GM21423 (cell line): Measurements from ENCODE around the gene CAMTA1.

ENCODE experiments used
- ATAC-seq: cut with Tn5 transposase; IDR thresholded peaks from one replicate; pipeline ENCODE4 v1.9.1; 2021; ENCODE audit warnings: mild to moderate bottlenecking, moderate library complexity; ENCODE audit not compliant: unreplicated experiment

CAMTA1 gene

GRCh38 chr1:7263021-7263960 is 478.0 kb downstream of the CAMTA1 start:
- no peak for ATAC-seq

- no peak for ATAC-seq
These were observed 478.8 kb downstream of the CAMTA1 start for GRCh38 chr1:7264101-7264500.

DNA sequence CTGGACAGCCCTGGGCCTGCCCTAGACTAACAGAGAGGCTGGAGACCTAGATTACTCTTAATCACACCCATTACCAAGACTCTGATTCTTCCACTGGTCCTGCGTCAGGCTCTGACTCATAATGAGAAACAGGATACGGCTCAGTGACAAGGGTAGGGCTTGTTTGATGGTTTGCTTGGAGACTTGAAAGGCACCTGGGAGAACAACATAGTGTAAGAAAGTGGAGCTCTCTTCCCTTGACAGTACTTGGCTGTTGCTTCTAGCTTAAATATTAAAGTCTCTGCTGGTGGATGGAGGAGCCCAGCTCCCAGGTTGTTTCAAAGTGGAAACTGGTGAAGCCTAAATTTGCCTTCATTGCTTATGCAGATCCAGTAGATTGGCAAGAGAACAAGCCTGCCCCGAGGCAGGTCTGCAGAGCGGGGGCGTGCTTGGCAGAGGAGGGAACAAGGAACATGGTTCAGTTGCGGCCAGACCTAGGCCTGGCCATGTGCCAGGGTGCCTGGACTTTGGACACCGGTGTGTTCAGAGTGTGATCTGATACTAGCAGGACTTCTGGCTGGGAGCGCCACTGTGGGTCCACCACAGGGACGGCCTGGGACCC is 480.6 kb downstream of the CAMTA1 start:
- no peak for ATAC-seq

DNA sequence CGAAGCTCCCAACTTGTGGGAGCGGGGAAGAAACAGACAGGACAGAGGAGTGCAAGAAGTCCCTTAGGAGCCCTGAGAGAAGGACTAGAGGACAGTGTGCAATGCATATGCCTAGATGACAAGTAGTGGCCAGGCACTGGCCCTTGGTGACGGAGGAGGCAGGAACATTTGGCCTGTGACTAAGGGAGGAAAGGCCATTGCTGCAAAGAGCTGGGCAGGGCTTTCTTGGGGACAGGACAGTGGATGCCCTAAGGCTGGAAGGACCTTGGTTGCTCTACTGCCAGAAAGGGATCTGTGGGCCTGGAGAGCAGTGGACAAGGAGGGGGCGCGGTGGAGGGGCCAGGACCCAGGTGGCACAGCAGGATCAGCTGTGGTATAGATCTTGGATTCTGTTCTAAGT is 481.3 kb downstream of the CAMTA1 start:
- no peak for ATAC-seq

- ATAC-seq: no peak
These were observed 482.2 kb downstream of the CAMTA1 start for GRCh38 chr1:7267493-7267892.

DNA sequence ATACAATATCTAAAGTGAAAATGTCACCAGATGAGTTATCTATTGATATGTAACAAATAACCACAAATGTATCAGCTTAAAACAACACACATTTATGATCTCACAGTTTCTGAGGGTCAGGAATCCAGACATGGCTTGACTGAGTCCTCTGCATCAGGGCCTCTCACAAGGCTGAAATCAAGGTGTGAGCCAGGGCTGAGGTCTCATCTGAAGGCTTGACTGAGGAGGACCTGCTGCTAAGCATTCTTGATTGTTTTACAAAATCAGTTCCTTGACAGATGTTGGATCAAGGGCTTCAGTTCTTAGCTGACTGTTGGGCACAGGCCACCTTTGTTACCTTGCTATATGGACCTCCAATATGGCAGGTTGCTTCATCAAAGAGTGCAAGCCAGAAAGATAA is 483.7 kb downstream of the CAMTA1 start:
- no peak for ATAC-seq

DNA sequence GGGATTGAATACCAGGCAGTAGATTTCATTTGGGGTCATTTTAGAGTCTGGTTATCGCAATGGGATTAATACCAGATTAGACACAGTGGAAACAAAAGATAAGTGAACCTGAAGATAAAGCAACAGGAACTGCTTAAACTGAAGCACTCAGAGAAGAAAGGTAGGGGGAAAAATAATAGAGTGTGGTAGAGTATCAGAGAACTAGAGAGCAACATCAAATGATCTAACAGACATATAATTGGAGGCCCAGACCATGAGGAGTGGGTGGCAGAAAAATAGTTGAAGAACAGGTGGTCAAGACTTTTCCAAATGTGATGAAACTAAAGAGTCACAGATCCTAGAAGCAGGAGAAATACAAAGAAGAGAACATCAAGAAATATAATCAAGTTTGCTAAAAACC is 484.3 kb downstream of the CAMTA1 start:
- no peak for ATAC-seq

DNA sequence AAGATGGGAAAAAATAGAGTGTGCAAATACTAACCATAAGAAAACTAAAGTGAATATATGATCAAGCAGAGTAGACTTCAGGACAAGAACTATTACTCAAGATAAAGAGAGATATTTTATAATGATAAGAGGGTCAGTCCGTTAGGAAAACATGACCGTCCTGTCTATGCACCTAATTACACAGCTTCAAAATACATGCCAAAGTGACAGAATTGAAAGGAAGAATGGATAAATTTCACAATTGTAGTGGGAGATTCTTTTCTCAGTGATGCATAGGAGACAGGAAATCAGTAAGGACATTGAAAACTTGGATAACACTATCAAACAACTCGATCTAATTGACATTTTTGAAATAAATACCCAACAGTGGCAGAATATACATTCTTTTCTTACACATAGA is 489.0 kb downstream of the CAMTA1 start:
- no peak for ATAC-seq

- ATAC-seq: no peak
These were observed 492.8 kb downstream of the CAMTA1 start for GRCh38 chr1:7278045-7278444.

DNA sequence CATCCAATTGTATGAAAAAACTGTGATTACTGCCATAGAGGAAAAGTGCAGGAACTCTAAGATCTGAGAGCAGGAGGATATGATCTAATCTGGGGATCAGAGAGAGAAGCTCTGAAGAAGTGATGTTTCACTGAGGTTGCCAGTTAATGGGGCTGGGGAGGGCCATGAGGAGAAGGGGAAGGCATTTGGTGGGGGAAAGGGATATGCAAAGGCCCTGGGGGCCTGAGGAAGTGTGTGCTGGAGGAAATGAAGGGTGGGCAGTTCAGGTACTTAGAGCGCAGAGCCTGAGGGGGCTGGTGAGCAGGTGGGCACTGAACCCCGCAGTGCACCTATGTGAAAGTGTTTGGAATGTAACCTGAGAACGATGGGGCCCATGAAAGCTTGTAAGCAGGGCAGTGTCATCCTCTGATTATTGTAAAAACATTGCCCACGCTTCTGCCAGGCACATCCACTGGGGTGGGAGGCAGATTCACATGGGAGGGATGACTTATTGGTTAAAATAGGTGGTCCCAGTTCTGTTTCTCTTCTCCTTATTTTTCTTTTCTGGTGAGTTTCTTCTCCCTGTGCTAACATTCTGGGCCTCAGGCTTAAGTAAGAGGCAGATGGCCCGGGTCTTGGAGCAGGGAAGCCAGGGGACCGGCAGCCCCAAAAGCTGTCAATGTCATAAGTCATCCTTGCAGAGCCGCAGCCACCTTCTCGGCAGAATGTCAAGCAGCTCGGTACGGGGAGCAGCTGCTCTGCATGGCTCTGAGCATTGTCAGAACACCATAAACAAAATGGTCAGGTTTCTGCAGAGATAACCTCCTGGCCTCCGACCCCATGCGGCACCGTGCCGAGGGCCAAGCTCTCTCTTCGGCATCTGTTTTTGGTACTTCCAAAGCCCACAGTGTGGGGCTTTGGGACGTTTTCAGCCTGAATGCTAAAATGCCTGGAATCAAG is 493.8 kb downstream of the CAMTA1 start:
- no peak for ATAC-seq

- ATAC-seq: no peak
These were observed 494.5 kb downstream of the CAMTA1 start for GRCh38 chr1:7279769-7280168.

- no peak for ATAC-seq
These were observed 495.2 kb downstream of the CAMTA1 start for GRCh38 chr1:7280347-7280960.

GRCh38 chr1:7281821-7282220 is 496.6 kb downstream of the CAMTA1 start:
- ATAC-seq: no peak

GRCh38 chr1:7284839-7285435 is 499.7 kb downstream of the CAMTA1 start:
- ATAC-seq: no peak

DNA sequence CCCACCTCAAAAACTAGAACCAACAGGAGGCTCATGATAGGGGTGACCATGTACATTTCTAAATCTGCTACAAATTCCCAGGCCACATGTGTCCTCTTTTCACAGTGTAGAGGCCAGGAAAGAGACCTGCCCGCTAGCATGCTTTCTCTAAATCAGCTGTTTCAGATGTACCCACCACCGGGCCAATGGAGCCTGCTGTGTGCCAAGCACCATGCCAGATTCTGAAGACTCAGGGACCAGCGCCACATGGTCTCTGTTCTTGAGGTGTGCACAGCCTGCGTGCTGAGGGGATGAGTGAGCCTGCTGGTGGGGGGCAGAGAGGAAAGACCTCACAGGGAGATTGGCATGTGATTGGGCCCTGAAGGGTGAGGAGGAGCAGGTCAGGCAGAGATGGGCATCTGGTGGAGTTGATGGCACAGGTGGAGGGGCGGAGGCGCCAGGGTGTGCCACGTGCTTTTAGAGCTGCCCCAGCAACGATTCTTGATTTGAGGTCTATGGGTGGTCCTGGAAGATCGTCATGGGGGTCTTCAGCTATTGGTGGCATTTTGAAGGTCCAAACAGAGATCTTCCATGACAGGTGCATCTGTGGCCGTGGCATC is 500.7 kb downstream of the CAMTA1 start:
- no peak for ATAC-seq

GRCh38 chr1:7287013-7287412 is 501.8 kb downstream of the CAMTA1 start:
- ATAC-seq: no peak

- no peak for ATAC-seq
These were observed 503.7 kb downstream of the CAMTA1 start for GRCh38 chr1:7288992-7289391.

DNA sequence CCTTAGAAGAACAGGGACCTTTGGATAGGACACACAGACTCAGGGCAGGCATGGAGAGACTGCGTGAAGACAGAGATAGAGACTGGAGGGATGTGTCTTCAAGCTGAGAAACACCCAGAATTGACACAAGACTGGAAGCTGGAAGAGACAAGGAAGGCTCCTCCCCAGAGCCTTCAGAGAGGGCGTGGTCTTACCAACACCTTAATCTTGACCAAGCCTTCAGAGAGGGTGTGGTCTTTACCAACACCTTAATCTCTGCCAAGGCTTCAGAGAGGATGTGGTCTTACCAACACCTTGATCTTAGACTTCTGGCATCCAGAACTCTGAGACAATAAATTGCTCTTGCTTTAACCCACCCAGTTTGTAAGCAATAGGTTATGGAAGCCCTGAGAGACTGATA is 504.4 kb downstream of the CAMTA1 start:
- no peak for ATAC-seq

DNA sequence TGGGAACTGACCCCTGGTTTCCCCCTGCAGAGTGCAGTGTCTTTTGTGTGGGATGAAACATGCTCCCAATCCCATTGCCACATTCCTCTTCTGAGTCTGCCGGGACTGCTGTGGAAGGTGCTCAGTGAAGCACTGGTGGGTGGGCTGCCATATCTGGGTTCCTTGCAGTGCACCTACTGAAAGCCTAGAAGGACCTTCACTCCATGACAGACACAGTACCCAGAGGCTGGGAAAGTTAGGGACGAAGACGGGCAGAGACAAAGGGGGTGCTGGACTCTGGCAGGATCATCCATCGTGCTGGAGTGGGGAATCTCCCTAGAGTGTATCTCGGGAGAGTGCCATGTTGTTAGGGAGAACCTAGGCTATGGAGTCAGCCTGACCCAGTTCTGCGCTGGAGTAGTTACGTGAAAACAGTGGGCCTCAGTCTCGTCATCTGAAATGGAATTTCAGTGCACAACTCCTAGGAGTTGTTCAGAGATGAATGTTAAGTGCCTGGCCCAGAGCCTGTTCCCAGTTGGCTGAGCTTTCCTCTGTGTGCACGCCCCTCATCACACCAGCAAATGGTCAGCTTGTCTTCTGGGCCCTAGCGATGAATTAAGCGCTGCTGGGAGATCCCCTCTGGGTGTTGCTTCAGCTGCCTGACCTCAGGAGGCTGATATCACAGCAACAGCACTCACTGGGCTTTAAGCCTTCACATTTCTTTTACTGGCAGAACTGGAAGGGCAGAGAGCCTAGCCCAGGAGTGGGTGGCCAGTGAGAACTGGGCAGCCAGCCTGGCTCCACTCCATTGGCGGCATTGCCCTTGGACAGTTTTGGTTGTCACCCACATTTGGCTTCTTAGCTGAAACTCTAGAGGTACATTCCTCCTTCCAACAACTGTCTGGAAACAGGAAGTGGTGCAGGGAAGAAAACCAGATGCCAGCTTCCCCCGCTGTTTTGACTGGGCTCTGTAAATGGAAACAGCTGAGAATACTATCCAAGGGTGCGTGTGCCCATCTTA is 506.0 kb downstream of the CAMTA1 start:
- no peak for ATAC-seq
